NK-92 treated with Interleukin-12 subunit alpha and Interleukin-12 subunit beta, amount 100 ng/mL, for 24 hours (cell line): Measurements from ENCODE around the gene B3GNT9.
"Not testable (repeated sequence)": the region's sequence is repeated elsewhere in the genome, so short reads cannot be mapped to it uniquely, and the experiment has no call there.

Experiments used
- DNase-seq: peaks from one replicate; lab custom pipeline; 2025; lab: John Stamatoyannopoulos, UW

Gene B3GNT9

DNA sequence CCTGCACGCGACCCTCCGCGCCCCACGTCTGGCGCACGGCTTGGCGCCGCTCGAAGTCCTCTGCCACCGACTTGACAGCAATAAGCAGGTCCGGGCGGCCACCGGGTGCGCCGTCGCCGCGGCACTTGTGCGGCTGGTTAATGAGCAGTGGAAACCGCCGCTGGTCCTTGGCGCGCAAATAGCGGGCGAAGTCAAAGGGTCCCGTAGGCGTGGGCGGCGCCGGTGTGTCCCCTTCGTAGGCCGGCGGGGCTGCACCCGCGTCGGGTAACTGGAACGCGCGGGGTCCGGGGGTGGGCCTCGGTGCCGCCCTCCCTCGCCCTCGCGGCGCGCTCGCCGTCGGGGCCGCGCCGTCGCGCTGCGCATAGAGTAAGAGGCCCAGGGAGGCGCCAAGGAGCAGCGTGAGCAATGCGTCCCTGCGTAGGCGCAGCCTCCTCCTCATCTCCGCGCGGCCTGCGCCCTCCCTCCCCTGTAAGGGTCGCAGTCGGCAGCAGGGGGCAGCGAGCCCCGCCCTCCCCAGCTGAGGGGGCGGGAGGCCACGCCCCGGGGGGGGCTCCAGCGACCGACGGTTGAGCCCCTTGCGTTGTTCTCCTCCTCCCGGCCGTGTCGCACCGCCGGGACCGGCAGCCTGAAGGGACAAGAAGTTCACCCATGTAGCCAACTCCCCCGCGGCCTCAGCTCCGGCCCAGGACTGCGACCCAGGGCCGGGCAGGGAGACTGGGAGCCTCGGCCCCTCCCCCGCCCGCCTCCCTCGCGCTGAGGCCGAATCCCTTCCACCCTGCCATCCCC, 558 bp downstream of the B3GNT9 start:
- DNase-seq: no peak

- no peak for DNase-seq
Observed at GRCh38 chr16:67149276-67150046, 1.3 kb downstream of the B3GNT9 start.

DNA sequence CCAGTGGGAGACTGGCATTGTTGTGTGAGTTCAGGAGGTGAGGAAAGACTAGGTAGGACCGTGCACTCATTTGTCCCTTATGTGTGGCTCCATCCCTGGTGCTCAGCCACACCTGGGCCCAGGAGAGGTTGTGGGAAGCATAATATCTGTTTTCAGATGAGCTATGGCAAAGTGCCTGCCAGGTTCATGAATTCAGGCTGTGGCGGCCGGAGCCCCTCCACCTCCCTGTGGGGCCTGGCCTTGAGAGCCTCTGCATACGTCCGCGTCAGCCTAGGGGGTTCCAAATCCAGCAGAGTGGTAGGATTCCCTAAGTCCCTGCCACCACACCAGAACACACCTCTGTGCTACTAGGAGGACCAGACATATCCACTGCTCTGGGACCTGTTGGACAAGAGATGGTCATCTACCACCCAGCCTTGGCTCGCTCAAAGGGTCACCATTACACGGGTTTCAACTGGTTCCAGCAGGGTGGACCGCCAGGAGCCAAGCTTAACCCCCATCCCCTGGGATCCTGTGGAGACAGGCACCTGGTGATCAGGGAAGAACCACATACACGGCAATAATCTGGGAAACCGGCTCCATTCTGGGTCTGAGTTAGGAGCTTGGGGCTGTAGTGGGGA, 2.0 kb downstream of the B3GNT9 start:
- no peak for DNase-seq

- DNase-seq: no peak
Observed at GRCh38 chr16:67148221-67148620, 2.6 kb downstream of the B3GNT9 start.

GRCh38 chr16:67147437-67148140, 3.2 kb downstream of the B3GNT9 start:
- no peak for DNase-seq

DNA sequence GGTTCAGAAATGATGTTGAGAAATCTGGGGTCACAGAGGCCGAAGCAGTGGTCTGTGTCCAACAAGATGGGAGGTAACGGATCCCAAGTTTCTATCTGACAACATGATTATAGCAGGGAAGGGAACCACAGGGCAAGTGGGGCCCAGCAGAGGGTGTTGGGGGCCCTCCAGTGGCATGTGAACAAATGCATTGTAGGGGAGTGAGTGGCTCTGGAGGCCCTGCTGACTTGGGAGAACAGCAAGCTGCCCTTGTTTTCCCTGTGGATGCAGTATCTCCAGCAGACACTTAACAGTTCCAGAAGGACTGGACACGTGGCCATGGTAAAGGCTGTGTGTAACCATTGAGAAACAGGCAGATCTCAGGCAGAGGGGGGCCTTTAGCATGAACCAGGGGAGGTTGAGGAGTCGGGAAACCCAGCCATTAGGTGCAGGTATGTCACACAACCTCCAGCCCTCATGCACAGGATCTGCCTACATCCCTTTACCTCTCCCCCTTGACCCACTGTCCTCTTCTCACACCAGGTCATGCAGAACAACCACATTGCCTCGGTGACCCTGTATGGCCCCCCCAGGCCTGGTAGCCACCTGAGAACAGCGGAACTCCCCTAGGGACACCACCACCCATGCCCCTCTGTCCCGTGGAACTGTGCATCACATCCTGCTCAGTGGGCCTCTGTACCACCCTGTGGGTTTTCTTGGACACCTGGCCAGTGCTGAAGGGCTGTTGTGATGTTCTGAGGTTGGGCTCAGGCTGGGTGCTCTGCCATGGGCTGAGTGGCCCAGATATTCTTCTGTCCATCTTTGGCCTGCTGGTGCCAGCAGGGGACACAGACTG, 4.1 kb downstream of the B3GNT9 start:
- no peak for DNase-seq

DNA sequence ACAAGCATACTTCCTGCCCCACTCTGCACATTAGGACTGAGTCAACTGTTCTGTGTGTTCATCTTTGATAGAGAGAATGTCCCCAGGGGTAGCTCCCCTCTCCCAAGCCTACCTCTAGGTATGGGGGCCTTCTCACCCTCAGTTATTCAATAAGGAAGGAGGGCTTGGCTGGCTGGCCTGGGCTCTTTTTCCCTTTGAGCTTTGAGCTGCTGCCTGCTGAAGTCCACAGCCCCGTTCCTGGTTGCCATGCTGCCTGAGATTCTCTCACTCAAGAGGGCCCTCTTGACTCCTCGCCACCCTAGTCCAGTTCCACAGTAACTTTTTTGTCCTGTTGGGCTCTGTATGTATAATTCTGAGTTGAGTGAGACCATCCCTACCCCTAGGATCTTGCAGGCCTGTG, 5.1 kb downstream of the B3GNT9 start:
- no peak for DNase-seq

GRCh38 chr16:67144943-67145342, 5.9 kb downstream of the B3GNT9 start:
- no peak for DNase-seq

DNA sequence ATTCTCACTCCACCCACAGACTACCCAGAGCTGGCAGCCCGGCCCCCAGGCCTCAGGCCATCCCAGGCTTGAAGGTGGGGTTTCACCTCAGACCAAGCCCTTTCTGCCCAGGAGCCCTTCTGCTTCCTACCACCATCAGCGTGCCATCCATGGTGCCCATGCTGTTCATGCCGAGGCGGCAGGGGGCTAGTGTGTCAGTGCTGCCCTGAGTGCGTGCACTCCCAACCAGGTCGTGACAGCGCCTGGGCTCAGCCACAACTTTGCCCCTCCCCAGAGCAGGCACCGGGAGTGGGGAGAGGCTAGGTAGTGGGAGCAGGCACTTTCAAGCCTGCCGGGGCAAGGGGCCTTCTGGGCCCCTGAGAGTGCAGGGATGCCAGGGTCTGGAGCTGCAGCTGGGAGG, 8.5 kb downstream of the B3GNT9 start:
- no peak for DNase-seq

DNA sequence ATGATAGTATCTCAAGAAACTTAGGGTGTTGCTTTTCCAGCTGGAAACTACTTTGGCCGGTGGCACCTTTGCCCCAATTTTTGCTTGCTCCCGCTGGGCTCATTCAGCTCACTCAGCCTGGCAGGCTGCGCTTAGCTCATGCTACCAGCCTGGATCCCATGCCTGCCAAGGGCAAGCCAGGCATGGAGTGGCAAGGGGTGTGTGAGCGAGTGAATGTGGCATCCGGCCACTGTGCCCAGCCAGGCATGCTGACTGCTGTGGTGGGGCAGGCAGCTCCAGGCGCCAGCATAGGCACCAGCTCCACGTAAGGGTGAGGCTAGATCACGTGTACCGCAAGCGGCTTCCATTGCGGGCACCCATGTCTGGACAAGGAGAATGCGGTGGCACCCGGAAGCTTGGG, 9.4 kb downstream of the B3GNT9 start:
- no peak for DNase-seq

- DNase-seq: no peak
Observed at GRCh38 chr16:67137605-67138004, 13.2 kb downstream of the B3GNT9 start.

GRCh38 chr16:67129422-67129821, 21.4 kb downstream of the B3GNT9 start:
- DNase-seq: no peak

- DNase-seq: no peak
Observed at GRCh38 chr16:67128887-67129286, 21.9 kb downstream of the B3GNT9 start.

DNA sequence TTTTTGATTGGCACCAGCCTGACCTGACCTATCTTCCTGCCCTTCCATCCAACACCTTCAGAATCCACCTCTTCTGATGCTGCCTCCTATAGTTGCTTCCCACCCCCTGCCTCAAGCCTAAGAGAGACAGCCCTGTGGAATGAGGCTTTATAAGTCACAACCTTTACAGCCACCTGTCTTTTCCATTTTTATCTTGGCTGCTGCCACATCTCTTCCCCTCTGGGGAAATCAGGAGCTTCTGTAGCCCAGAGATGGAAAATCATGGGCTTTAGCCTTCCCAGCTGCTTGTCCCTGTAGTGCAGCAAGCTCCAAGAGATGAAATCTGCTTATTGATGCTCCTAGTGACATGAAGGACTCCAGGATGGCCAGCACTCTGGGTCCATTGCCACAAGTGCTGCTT, 22.4 kb downstream of the B3GNT9 start:
- no peak for DNase-seq

- DNase-seq: not testable (repeated sequence)
Observed at GRCh38 chr16:67122799-67123198, 28.0 kb downstream of the B3GNT9 start.

GRCh38 chr16:67120025-67120424, 30.8 kb downstream of the B3GNT9 start:
- DNase-seq: no peak

- DNase-seq: no peak
Observed at GRCh38 chr16:67117716-67118115, 33.1 kb downstream of the B3GNT9 start.

- no peak for DNase-seq
Observed at GRCh38 chr16:67116388-67117311, 34.1 kb downstream of the B3GNT9 start.

- DNase-seq: no peak
Observed at GRCh38 chr16:67115639-67116038, 35.2 kb downstream of the B3GNT9 start.

DNA sequence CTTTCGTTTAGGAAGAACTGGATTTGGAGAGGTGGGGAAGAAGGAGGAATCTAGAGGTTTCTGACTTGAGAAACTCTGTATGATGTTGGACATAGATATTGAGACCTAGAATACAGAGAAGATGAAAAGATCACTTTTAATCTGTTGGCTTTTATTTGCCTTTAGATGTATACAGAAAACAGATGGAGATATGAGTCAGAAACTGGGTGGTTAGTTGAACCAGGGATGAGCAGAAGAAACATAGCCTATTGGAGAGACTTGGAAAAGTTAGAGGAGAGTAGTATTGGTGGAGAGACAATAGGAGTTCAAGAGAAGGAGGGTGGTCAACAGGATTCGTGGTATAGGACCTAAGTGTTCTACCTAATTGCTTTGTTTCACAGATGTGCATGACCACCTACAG, 36.0 kb downstream of the B3GNT9 start:
- DNase-seq: no peak
